Sigmoid colon (tissue), 3 donors: ENCODE results near the gene C1orf167.

Experiments used
- CTCF ChIP-seq, 4 experiments: fragments of 450-650 bp in 3 of 4; fragments of 200-600 bp in 1 of 4; IDR thresholded peaks; one replicate each; pipeline ENCODE4 v1.5.1; 2016 to 2019; ENCODE audit warnings: antibody characterized with exemption in 4 of 4, mild to moderate bottlenecking in 3 of 4, moderate library complexity in 2 of 4
- POLR2A ChIP-seq, 2 donors: fragments of 450-650 bp; IDR thresholded peaks; one replicate each; pipeline ENCODE4 v1.6.1; 2016; ENCODE audit warnings: antibody characterized with exemption in 2 of 2, mild to moderate bottlenecking in 2 of 2, moderate library complexity in 2 of 2

GRCh38 chr1:11836955-11837766, 75.2 kb downstream of the C1orf167 start:
- TF ChIP-seq POLR2A (IDR thresholded peaks at IDR 0.05), result no peak
- TF ChIP-seq CTCF (IDR thresholded peaks at IDR 0.05), result no peak
